ENCODE data around the gene SIPA1L2.

The SIPA1L2 gene

DNA sequence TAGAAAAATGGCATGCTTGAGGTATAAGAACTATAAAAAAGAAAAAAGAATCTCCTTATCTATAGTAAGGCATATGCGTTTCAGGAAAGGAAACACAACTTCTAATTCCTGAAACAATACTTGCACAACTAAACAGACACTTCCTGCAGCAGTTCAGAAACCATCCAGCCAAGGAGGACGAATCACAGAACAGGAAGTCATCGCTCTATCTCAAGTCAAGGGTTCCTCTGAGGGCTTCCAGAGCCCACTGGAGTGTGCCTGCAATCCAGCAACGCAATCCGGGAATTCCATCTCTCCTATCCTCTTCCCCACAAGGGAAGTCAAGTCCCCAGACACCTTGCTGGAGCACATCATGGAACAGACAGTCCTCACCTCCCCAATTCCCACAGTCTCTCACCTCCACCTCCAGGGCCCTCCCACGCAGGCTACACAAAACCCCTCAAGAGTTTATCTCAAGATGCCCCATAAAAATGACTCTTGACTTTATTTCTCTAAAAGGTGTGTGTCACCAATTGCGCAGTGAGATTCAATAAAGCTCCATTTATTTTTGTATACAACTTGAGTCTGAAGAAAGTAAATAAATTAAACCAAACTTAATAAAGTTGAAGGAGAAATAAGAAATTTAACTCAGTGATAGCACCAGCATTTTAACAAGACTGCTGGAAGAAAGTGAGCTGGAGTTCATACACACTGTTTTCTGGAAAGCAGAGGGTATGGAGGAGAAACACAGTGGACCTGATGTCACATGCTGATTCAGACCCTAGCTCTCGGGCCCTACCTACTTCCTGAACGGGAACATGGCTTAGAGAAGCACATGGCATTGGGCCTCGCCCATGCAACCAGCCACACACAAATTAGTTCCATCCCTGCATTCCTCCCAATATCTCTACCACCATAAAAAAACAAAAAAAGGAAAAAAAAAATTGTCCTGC is 39.9 kb downstream of the SIPA1L2 start:
- no peak for DNase-seq (ENCODE audit: low read depth in 2 of 2)

DNA sequence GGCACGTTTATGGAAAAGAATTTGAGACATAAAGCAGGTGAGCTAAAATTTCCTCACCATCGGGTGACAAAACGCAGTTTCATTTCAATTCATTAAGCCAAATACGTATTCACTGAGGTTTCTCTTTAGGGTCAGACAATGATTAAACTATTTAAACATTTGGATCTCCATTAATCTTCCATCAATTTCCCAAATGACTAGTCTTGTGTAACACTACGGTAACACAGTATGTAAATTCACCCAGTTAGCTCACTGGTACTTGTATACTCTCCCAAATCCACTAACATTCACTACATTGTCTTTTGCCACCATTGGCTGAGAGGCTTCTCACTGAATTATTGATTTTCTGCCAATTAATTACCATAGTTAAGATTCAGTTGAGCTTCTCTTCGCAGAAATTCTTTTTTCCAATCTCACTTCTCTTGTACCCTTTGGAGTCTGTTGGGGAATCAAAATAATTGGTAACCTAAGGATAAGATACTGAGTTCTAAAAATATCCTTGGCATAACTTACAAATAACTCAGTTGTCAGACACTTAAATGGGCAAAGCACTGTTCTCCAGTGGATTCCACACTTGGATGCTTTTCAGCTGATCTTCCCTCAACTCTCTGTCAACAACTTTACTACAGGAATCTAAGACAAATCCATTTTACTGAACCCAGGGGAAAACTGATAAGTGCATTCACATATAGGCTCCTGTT is 40.7 kb downstream of the SIPA1L2 start:
- no peak for DNase-seq (ENCODE audit: low read depth in 2 of 2)

DNA sequence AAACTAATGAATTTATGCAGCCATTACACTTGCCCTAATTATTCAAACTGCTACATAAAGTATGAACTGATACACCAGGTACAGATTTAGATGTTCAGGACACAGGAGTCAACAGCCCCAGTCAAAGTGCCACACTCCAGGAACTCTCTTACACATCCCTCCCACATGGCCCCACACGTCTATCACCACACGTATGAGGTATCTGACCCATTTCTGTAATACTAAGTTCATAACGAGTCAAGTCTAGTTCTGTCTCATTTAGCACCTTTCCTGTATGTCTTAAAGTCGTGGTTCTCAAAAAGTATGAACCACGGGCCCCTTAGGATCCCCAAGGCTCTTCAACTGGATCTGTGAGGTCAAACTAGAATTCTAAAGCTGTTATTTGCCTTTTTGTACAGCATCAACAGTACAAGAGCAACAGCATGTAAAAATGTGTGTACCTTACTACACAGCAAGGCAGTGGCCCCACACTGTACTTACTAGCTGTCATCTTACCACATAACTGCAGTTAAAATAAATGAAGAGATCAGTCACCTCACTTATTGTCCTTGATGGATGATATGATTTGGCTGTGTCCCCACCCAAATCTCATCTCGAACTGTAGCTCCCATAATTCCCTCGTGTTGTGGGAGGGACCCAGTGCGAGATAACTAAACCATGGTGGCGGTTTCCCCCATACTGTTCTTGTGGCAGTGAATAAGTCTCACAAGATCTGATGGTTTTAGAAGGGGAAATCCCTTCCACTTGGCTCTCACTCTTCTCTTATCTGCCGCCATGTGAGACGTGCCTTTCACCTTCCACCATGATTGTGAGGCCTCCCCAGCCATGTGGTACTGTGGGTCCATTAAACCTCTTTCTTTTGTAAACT is 42.6 kb downstream of the SIPA1L2 start:
- DNase-seq (ENCODE audit: low read depth in 2 of 2): no peak

DNA sequence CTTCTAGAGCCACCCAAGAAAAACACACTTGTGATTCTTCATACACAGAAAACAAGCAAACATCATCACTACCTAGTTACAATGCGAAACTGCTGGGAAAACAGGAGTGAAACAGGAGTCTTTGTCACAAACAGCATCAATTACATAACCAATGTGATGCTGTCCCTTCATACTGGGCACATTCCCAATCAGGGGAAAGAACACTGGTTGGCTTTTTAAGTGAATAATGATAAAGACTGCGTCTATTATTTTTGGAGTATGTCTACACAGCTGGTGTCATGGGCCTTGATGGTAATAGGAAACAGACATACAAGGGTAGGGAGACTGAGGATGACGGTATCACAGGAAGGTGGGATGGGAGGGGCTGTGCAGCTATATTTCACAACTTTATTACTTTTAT is 43.3 kb downstream of the SIPA1L2 start:
- no peak for DNase-seq (ENCODE audit: low read depth in 2 of 2)

DNA sequence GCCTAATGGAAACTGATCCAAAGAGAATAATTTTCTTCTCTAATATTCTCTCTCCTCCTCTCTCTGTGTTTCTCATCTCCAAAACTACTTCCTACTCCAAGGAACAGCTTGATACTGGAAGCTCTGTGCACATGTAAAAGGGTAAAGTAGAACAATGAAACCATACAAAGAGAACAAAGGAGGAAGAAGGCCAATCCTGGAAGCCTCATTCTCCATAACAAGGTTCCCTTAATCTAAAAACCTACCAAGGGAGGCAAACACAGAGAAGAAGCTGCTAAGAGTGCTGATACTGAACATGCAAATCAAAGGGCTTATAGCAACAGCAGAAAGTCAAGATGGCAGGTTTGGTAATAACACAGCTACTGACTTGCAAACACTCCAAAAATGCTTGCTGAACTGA is 44.4 kb downstream of the SIPA1L2 start:
- no peak for DNase-seq (ENCODE audit: low read depth in 2 of 2)

DNA sequence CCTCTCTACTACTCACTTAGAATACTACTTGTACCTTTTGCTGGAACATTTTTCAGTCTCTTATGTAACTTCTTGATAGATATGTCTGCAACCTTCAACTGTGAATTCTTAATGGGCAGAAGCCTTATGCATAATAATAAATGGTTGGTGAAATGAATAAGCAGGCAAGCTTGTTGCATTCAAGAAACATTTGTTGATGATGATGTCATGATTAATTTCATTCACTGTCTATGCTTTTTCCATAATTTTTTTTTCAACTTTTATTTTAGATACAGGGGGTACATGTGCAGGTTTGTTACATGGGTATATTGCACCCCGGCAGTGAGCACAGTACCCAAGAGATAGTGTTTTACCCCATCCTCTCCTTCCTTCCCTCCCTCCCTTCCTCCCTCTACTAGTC is 48.0 kb downstream of the SIPA1L2 start:
- no peak for DNase-seq (ENCODE audit: low read depth in 2 of 2)
